Calu3 (cell line): ENCODE measurements around the gene RIN2. TPM values are rescaled to one million over a fixed set of nuclear protein-coding genes. Genes with fewer than 3 reads are reported as not detected.

Experiments
- BruUV-seq: library from RNA; stranded (reverse); fragments of 400-500 nt; replicated peaks from 2 replicates; lab custom pipeline; 2021; lab: Mats Ljungman, UMichigan
- CTCF ChIA-PET: fragments of 300-600 bp; sonication (Branson Sonifier 250); formaldehyde crosslinking; loops from one replicate; lab custom pipeline; 2022; ENCODE audit warnings: antibody characterized with exemption; lab: Charles Lee
- DNase-seq: peaks from one replicate; pipeline ENCODE4 v3.0.0; 2022
- H3K27ac Mint-ChIP-seq: one replicate; pipeline ENCODE4 v1.8.0; 2022; ENCODE audit warnings: mixed read lengths; ENCODE audit not compliant: unreplicated experiment
- H3K27me3 Mint-ChIP-seq: one replicate; pipeline ENCODE4 v1.8.0; 2022; ENCODE audit warnings: mixed read lengths; ENCODE audit not compliant: unreplicated experiment
- H3K36me3 Mint-ChIP-seq: one replicate; pipeline ENCODE4 v1.8.0; 2022; ENCODE audit warnings: mild to moderate bottlenecking, moderate library complexity, mixed read lengths; ENCODE audit not compliant: insufficient read depth, unreplicated experiment
- H3K4me1 Mint-ChIP-seq: one replicate; pipeline ENCODE4 v1.8.0; 2022; ENCODE audit warnings: mild to moderate bottlenecking, low read depth, mixed read lengths; ENCODE audit not compliant: unreplicated experiment
- H3K4me3 Mint-ChIP-seq: one replicate; pipeline ENCODE4 v1.8.0; 2022; ENCODE audit warnings: mild to moderate bottlenecking, low read depth, moderate library complexity, mixed read lengths; ENCODE audit not compliant: unreplicated experiment
- H3K9me3 Mint-ChIP-seq: one replicate; pipeline ENCODE4 v1.8.0; 2022; ENCODE audit warnings: low read depth, mixed read lengths; ENCODE audit not compliant: unreplicated experiment
- intact Hi-C: fragments of 100-400 bp; cut with micrococcal nuclease; formaldehyde crosslinking; loops from one replicate; pipeline ENCODE4 v1.10.0; 2022; ENCODE audit not compliant: unreplicated experiment
- total RNA-seq: library from RNA; stranded (reverse); gene quantifications from 2 replicates; pipeline ENCODE4 v1.2.3, GENCODE V29; 2022
- TF ChIP-seq, protein P1 (sequence below): fragments of 200-600 bp; IDR thresholded peaks from one replicate; pipeline ENCODE4 v1.8.0; 2022; ENCODE audit warnings: antibody characterized with exemption; ENCODE audit not compliant: unreplicated experiment

The RIN2 gene
- total RNA-seq, 1 experiment from 2014 or later, result 9.9 TPM

DNA sequence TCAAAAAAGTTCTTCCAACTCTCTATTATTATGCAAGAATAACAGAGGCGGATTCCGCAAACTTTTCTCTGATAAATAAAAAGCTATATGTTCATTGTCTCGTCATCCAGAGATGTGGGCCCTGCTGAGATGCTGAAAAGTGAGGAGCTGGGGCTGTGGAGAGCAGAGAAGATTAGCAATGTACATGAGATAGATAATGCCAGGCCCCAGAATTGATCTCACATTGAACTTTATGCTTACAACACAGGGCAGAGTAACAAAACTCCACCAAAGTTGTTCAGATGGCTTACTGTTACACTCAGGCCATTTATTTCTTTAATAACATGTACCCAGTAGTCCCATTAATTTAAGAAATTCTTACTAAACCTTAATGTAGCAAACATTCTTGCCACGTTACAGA, 32.7 kb upstream of the RIN2 start:
- CTCF ChIA-PET, result no interaction called here
- no TSS peak for BruUV-seq
- intact Hi-C loops, result no loop called here

DNA sequence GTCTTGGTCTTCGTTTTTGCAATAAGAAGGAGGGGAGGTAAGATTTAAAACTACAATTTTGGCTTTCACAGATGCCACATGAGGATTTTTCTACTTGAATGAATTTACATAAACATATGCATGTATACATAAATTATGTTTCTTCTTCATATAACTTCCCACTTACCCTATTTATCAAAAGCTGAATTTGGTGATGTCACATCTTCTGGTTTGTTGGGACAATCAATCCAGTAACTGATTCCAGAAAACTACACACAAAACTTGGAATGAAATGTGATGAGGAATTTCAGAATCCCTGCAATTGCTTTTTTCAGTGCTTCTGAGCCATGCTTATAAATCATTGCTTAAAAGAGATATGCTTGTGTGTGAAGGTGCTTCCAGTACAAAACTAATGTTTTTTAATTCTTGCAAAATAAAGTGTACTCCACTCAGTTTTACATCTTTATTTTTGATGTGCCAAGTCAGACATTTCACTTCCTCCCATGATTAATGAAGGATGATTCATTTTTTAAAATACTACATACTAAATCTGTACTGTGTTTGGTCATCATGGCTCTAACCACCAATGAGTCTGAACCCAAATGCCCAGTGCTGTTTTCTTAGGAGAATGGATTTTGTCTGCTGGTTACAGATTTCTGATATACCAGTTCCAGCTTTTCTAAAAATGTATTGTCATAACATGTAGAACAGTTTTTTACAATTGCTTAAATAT, 32.1 kb upstream of the RIN2 start:
- BruUV-seq, result no TSS peak
- intact Hi-C loops, result no loop called here

More for the DNA sequence above, 32.7 kb upstream of the RIN2 start:
- DNase-seq, result no peak
- no peak overlapping the region for H3K27ac Mint-ChIP-seq
- H3K36me3 Mint-ChIP-seq, result no peaks in the 10 kb centered on the region
- TF ChIP-seq, protein P1, sequence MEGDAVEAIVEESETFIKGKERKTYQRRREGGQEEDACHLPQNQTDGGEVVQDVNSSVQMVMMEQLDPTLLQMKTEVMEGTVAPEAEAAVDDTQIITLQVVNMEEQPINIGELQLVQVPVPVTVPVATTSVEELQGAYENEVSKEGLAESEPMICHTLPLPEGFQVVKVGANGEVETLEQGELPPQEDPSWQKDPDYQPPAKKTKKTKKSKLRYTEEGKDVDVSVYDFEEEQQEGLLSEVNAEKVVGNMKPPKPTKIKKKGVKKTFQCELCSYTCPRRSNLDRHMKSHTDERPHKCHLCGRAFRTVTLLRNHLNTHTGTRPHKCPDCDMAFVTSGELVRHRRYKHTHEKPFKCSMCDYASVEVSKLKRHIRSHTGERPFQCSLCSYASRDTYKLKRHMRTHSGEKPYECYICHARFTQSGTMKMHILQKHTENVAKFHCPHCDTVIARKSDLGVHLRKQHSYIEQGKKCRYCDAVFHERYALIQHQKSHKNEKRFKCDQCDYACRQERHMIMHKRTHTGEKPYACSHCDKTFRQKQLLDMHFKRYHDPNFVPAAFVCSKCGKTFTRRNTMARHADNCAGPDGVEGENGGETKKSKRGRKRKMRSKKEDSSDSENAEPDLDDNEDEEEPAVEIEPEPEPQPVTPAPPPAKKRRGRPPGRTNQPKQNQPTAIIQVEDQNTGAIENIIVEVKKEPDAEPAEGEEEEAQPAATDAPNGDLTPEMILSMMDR, result no peak
- H3K4me1 Mint-ChIP-seq, result no peaks in the 10 kb centered on the region
- no peak overlapping the region for H3K4me3 Mint-ChIP-seq
- H3K27me3 Mint-ChIP-seq, result peaks cover 15% of the 10 kb centered on the region
- H3K9me3 Mint-ChIP-seq, result no peaks in the 10 kb centered on the region

DNA sequence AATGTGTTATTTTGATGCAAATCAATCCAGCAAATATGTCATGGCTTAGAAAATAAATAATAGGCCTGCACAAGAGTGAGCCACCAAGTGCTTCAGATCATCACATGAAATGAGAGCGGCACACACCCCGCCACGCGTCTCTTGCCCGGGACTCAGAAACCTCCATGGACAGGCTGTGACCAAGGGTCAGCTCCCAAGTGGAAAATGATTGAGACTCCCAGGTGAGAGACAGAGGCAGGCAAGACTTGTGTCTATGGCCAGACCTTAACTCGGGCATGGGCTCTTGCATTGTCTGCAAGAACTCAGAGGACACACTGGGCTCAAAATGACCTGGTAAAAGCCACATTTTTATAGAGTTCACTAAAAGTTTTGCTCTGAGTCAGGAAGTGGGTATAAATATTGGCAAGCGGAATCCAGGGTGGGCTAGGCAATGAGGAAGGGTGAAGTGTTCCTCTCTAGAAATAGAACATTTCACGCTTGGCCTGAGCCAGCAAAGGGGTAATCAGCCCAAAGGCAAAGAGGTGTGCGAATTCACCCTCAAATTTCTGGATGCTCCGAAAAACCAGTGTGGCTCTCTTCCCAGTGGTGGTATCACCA, 30.7 kb upstream of the RIN2 start:
- no peaks in the 10 kb centered on the region for H3K9me3 Mint-ChIP-seq
- CTCF ChIA-PET, result no interaction called here
- TF ChIP-seq, protein P1, result no peak
- no TSS peak for BruUV-seq
- H3K27ac Mint-ChIP-seq, result no peak overlapping the region
- no peaks in the 10 kb centered on the region for H3K36me3 Mint-ChIP-seq
- no peak for DNase-seq
- no peaks in the 10 kb centered on the region for H3K27me3 Mint-ChIP-seq
- no peak overlapping the region for H3K4me3 Mint-ChIP-seq
- intact Hi-C loops, result no loop called here
- no peaks in the 10 kb centered on the region for H3K4me1 Mint-ChIP-seq

More for the DNA sequence above, 32.1 kb upstream of the RIN2 start:
- no peaks in the 10 kb centered on the region for H3K36me3 Mint-ChIP-seq
- CTCF ChIA-PET, result no interaction called here
- H3K27ac Mint-ChIP-seq, result no peak overlapping the region
- TF ChIP-seq, protein P1, result no peak
- no peaks in the 10 kb centered on the region for H3K4me1 Mint-ChIP-seq
- H3K9me3 Mint-ChIP-seq, result no peaks in the 10 kb centered on the region
- H3K27me3 Mint-ChIP-seq, result peaks cover 9% of the 10 kb centered on the region
- no peak overlapping the region for H3K4me3 Mint-ChIP-seq
- no peak for DNase-seq

DNA sequence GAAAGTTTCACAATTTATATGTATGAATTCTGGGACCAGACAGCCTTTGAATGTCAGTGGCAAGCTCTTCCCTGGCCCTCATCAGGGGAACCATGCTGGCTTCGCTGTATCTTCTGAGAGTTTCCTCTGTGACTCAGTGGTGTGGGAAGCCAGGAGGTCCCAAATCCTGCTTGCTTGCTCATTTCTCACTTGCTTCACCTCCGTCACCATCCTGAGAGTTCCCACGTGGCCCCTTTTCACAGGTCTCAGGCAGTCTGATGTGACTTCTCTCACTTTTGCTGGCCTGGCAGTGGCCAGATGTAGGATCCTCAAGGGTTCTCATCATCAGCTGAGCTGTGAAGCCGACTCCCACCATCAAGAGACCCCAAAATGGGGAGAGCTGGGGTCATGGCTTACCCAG, 28.4 kb upstream of the RIN2 start:
- Mint-ChIP-seq H3K36me3 (no peaks in the 10 kb centered on the region), H3K4me3 (no peak overlapping the region), H3K27me3 (no peaks in the 10 kb centered on the region), H3K9me3 (no peaks in the 10 kb centered on the region), H3K4me1 (peaks cover 1% of the 10 kb centered on the region), H3K27ac (no peak overlapping the region)
- no peak for DNase-seq
- TF ChIP-seq, protein P1, result no peak
- no TSS peak for BruUV-seq
- CTCF ChIA-PET, result no interaction called here
- intact Hi-C loops, result no loop called here
